HEK293T (cell line): ENCODE results near the gene NT5DC1.

ENCODE experiments used
- BHLHE40 ChIP-seq: fragments of 450-650 bp; IDR thresholded peaks from 2 replicates; pipeline ENCODE4 v1.6.1; 2016; ENCODE audit warnings: mild to moderate bottlenecking, moderate library complexity, borderline replicate concordance
- FOXK2 ChIP-seq: fragments of 450-650 bp; IDR thresholded peaks from 2 replicates; pipeline ENCODE4 v1.6.1; 2016; ENCODE audit warnings: mild to moderate bottlenecking
- TARDBP ChIP-seq: fragments of 450-650 bp; IDR thresholded peaks from 2 replicates; pipeline ENCODE4 v1.6.1; 2016

GRCh38 chr6:116145803-116146675 lies 45.4 kb downstream of the NT5DC1 start:
- TF ChIP-seq FOXK2, result no peak
- TF ChIP-seq TARDBP, result no peak
- TF ChIP-seq BHLHE40, result no peak
